Non-pigmented ciliary epithelial cell (primary cell): Measurements from ENCODE around the gene GAMT.

ENCODE experiments used
- DNase-seq: peaks from one replicate; pipeline ENCODE4 v3.0.0-alpha.2; 2010; ENCODE audit warnings: low read depth

GAMT gene

GRCh38 chr19:1399745-1400144 is 1.6 kb downstream of the GAMT start:
- no peak for DNase-seq

DNA sequence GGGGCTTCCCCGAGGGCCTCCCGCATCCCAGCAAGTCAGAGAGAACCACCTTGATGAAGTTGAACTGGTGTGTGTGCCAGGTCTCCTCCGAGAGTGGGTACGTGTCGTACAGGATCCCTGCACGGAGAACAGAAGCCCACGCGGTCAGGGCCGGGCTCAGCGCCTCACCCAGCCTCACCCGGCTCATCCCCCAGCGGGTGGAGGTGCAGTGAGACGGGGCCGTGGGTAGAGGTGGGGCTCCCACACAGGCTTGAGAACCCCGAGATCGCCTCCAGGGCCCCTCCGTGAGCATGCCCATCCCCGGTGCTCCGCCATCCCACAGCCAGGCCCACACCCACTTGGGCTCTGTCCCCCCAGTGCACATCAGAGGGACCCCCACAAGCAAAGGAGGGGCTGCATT is 2.3 kb downstream of the GAMT start:
- no peak for DNase-seq

DNA sequence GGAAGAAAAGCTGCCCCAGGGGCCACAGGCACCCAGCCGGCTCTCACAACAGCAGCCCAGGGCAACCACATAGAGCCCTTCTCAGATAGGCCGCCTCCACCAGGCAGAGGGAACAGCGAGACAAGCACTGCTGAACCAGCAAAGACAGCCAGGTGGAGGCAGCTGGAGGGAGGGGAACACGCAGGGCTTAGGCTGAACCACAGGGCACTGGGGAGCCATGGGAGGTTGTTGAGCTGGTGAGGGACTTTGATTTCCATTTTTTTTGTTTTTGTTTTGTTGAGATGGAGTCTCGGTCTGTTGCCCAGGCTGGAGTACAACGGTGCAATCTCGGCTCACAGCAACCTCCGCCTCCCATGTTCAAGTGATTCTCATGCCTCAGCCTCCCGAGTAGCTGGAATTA is 3.5 kb downstream of the GAMT start:
- DNase-seq, result no peak

GRCh38 chr19:1396768-1397679 is 4.3 kb downstream of the GAMT start:
- DNase-seq, result no peak

DNA sequence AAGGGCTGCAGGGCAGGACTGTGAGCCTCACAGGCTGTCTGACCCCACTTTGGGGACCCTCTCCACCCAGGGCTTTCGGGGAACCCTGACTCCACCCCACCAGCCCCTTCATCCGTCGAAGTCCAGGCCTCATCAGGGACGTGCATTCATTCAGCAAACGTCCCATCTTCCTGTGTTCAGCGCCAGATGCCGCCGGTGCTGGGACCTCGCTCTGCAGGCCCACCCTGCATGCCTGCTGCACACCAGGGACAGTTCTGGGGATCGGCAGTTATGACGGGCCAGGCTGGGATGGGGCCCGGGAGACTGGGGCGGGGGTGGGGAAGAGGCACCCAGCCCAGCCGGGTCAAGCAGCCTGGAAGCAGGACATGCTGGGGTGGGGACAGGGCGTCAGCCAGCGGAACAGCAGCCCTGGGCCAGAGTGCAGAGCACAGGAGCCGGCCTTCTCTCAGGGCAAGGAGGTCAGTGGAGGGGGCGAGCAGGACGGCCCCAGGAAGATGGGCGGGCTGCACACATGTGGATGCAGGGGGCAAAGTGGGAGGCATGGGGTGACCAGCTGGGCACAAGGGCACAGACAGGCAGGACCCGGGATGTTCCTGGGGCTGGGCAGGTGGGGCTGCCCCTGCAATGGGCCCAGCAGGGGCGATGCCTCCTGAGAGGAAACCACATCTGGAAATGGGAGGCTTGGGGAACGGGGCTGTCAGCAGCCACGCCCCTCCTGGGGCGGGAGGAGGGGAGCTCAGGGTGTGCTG is 5.1 kb downstream of the GAMT start:
- no peak for DNase-seq

GRCh38 chr19:1395194-1396018 is 5.9 kb downstream of the GAMT start:
- no peak for DNase-seq

DNA sequence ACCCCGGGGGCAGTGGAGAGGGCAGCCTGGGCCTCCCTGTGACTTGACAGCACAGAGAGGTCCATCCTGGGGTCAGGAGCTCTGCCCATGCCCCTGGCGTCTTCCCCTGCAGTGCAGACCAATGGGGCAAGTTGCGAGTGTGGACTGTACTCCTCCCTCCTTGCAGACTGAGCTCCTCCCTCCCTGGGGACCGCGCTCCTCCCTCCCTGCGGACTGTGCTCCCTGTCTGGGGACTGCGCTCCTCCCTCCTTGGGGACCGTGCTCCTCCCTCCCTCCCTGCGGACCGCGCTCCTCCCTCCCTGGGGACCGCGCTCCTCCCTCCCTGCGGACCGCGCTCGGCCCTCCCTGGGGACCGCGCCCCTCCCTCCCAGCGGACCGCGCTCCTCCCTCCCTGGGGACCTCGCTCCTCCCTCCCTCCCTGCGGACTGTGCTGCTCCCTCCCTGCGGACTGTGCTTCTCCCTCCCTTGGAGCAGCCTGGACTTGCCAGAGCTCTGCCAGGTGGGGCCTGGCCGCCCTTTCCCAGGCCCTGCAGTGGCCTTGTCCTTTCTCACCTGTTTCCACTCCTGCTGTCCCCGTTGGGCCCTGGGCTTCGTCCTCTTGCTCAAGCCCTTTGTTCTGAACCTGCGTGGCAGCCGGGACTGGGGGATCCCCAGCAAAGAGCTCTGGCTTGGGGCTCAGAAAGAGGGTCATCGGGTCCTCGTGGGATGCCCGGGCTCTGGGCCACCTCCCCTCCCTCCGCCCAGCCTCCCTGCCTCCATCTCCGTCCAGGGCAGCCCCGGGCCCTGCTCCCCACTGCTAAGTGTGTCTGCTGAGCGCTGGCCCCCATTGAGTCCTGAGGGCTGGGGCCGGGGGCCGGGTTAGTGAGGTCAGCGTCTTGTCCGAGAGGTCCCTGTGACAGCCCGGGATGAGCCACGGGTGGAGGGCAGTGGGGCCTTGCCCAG is 6.8 kb downstream of the GAMT start:
- DNase-seq, result no peak

GRCh38 chr19:1393841-1394240 is 7.5 kb downstream of the GAMT start:
- DNase-seq, result no peak

DNA sequence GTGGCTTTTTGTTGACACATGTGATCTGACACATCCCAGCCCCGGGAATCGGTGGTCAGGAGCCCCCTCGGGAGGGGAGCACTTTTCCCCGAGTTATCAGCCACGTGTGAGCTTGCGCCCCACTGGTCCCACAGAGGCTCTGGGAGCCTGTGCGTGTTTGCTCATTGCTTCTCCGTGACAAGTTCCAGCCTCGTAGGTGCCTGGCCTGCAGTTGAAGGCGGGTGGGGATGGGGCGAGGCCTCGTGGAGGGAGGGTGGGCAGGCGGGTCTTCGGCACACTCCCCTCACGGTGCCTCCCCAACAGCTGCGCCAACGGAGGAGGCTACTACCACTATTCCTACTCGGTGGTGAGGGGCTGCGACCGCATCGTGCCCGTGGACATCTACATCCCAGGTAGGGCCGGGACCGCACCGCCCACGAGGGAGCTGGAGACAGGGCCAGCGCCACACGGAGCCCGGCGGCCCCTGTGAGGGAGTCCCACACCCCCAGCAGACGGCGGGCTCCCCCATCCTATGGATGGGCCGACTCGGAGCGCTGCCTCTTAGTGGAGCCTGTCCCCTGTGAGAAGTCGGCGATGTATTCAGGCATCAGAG is 8.3 kb downstream of the GAMT start:
- DNase-seq, result no peak

- no peak for DNase-seq
Measured at GRCh38 chr19:1392407-1392806, 8.9 kb downstream of the GAMT start.

- DNase-seq, result no peak
Measured at GRCh38 chr19:1390890-1391423, 10.4 kb downstream of the GAMT start.

- no peak for DNase-seq
Measured at GRCh38 chr19:1389033-1389940, 12.1 kb downstream of the GAMT start.

- DNase-seq, result no peak
Measured at GRCh38 chr19:1388637-1389026, 12.7 kb downstream of the GAMT start.

DNA sequence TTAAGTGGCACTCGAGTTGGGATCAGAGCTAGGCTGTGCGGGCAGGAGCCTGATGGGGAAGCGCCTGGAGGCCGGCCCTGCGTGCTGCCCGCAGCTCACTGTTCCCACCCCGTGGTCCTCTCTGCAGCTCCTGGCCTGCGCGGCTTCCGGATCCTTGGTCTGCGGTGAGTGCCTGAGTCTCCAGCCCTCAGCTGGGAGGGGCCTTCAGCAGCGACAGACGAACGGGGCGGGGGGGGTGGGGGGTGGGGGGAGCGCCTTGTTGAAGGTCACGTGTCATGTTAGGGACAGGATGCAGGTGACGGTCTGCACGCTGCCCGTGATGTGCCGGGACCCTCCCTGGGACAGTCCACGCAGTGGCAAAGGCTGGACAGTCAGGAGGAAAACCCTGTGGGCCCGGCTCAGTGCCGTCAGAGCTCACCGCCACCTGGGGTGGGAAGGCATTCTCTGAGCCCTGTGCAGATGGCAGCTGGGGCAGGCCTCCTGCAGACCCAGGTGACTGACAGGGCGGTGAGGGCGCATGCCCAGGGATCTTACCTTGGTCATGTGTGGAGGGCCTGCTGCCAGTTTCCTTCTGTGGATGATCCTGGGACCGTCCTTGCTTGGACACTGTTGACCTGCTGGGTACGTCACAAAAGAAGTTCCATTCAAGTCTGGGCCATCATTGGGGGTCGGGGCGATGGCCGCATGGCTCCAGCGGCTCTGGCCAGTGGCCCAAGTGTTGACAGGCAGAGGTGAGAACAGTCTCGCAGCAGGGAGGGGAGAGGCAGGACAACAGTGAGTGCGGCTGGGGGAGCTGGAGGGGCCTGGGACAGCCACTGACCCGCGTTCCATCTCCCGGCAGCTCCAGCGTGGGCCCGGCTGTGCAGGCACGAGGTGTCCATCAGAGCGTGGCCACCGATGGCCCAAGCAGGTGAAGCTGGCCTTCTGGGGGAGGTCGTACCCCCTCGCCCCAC is 13.4 kb downstream of the GAMT start:
- DNase-seq, result no peak

- DNase-seq, result no peak
Measured at GRCh38 chr19:1386945-1387683, 14.2 kb downstream of the GAMT start.

GRCh38 chr19:1385816-1386215 is 15.5 kb downstream of the GAMT start:
- no peak for DNase-seq

DNA sequence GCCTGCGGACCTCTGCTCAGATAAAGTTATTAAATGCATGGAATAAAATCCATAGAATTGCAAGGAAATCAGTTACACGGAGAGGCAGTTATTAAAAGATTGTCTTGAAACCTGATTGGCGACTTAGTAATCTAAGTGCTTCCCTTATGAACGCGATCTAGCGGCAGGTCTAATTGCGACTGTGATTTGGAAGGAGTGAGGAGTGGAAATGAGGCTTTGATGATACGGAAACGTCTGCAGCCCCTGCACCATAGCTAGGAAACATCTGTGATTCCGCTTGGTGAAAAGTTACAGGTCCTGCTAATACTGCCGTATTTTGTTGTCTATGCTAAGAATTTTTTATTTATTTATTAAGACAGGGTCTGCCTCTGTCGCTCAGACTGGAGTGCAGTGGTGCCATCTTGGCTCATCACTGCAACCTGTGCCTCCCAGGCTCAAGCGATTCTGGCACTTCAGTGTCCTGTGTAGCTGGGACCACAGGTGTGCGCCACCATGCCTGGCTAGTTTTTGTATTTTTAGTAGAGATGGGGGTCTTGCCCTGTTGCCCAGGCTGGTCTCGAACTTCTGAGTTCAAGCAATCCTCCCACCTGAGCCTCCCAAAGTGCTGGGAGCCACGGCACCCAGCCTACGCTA is 16.7 kb downstream of the GAMT start:
- DNase-seq, result no peak
